ENCODE measurements around the gene ST3GAL4.

GRCh38 chr11:126443120-126443519 is 87.6 kb downstream of the ST3GAL4 start:
- no peak for TF ChIP-seq POLR2AphosphoS5 (IDR thresholded peaks at IDR 0.05)
- no peak for TF ChIP-seq EP300 (IDR thresholded peaks at IDR 0.05)

All from sigmoid colon (tissue), 4 donors.